Chondrocyte (in vitro differentiated cells): ENCODE data around the gene ZNF414. TPM values are rescaled to one million over a fixed set of nuclear protein-coding genes. Genes with fewer than 3 reads are reported as not detected.
A peak's percentile ranks its signal among the peaks of the same experiment; 100 is the strongest.

Source experiments
- DNase-seq: peaks from one replicate; pipeline ENCODE4 v3.0.0; 2021; ENCODE audit warnings: mixed read lengths, low spot score
- H3K27ac Mint-ChIP-seq: one replicate; pipeline ENCODE4 v1.8.0; 2021; ENCODE audit warnings: mild to moderate bottlenecking, moderate library complexity, mixed read lengths; ENCODE audit not compliant: unreplicated experiment
- H3K27me3 Mint-ChIP-seq: 2 replicates; pipeline ENCODE4 v1.8.0; 2021; ENCODE audit warnings: low read depth, mixed read lengths
- H3K36me3 Mint-ChIP-seq: 2 replicates; pipeline ENCODE4 v1.8.0; 2021; ENCODE audit warnings: low read depth, mixed read lengths
- H3K4me1 Mint-ChIP-seq: 2 replicates; pipeline ENCODE4 v1.8.0; 2021; ENCODE audit warnings: low read depth, mild to moderate bottlenecking, mixed read lengths
- H3K4me3 Mint-ChIP-seq: one replicate; pipeline ENCODE4 v1.8.0; 2021; ENCODE audit warnings: mild to moderate bottlenecking, moderate library complexity, mixed read lengths; ENCODE audit not compliant: unreplicated experiment
- H3K9me3 Mint-ChIP-seq: 2 replicates; pipeline ENCODE4 v1.8.0; 2021; ENCODE audit warnings: low read depth, mixed read lengths
- total RNA-seq: library from RNA; stranded (reverse); gene quantifications from 3 replicates; pipeline ENCODE4 v1.2.1, GENCODE V29; 2021
- TF ChIP-seq, protein P1 (sequence below): fragments of 200-600 bp; sonication (generic); IDR thresholded peaks from 2 replicates; pipeline ENCODE4 v1.5.0; 2021; ENCODE audit warnings: antibody characterized with exemption, mild to moderate bottlenecking, moderate library complexity

The ZNF414 gene
- total RNA-seq, 1 donor from 2014 or later = 26.8 TPM

DNA sequence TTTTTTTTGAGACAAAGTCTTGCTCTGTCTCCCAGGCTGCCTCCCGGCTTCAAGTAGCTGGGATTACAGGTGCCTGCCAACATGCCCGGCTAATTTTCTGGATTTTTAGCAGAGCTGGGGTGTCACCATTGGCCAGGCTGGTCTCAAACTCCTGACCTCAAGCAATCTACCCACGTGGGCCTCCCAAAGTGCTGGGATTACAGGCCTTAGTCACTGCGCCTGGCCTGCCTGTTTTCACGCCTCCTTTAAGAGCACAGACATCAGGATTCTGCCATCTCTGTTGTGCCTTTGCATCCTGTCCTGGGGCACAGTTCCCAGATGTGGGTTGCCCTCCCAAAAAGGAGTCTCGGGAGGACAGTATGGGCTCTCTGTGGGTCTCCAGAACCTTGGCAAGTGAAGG, 9.0 kb downstream of the ZNF414 start:
- H3K9me3 Mint-ChIP-seq = no peaks in the 10 kb centered on the region
- no peaks in the 10 kb centered on the region for H3K27me3 Mint-ChIP-seq
- no peak overlapping the region for H3K27ac Mint-ChIP-seq
- peaks cover 13% of the 10 kb centered on the region for H3K4me1 Mint-ChIP-seq
- TF ChIP-seq, protein P1, sequence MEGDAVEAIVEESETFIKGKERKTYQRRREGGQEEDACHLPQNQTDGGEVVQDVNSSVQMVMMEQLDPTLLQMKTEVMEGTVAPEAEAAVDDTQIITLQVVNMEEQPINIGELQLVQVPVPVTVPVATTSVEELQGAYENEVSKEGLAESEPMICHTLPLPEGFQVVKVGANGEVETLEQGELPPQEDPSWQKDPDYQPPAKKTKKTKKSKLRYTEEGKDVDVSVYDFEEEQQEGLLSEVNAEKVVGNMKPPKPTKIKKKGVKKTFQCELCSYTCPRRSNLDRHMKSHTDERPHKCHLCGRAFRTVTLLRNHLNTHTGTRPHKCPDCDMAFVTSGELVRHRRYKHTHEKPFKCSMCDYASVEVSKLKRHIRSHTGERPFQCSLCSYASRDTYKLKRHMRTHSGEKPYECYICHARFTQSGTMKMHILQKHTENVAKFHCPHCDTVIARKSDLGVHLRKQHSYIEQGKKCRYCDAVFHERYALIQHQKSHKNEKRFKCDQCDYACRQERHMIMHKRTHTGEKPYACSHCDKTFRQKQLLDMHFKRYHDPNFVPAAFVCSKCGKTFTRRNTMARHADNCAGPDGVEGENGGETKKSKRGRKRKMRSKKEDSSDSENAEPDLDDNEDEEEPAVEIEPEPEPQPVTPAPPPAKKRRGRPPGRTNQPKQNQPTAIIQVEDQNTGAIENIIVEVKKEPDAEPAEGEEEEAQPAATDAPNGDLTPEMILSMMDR = peak; percentile 11
- peak overlapping the region; percentile 41 for H3K4me3 Mint-ChIP-seq
- H3K36me3 Mint-ChIP-seq = no peaks in the 10 kb centered on the region
- DNase-seq = no peak

DNA sequence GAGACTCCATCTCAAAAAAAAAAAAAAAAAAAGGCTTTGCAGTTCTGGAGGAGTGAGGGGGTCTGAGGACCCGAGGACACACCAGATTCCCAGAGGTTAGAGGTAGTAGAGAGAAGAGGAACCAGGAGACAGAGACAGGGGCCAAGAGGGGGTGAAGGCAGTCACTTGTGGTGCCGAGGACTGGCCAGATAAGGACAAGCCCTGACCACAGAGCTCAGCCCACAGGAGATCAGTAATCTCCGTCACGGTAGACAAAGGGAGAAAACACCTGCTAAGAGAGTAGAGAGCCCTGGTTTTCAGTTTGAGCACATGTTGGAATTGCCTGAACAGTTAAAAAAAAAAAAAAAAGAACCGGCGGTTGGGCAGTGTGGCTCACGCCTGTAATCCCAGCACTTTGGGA, 9.8 kb downstream of the ZNF414 start:
- Mint-ChIP-seq H3K4me1 (peaks cover 13% of the 10 kb centered on the region), H3K27ac (no peak overlapping the region), H3K4me3 (peak overlapping the region; percentile 22), H3K27me3 (no peaks in the 10 kb centered on the region), H3K9me3 (no peaks in the 10 kb centered on the region), H3K36me3 (no peaks in the 10 kb centered on the region)
- no peak for DNase-seq
- TF ChIP-seq, protein P1 = no peak

DNA sequence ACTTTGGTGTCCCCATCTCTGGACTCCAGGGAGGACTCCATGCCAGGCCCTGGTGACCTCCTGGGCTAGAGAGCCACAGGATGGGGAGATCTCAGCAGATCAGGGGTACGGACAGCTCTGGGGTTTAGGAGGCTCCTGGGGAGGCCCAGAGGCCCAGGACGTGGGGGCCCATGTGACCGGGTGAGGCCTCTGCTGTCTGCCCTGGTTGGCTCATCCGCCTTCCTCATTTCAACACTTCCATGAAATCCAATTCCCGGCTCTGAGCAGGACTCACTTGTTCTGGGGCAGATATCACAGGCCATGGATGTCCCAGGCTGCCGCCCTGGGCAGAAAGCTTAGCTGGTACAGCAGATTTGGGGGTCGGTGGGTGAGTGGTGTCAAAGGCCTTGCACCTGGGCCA, 10.5 kb downstream of the ZNF414 start:
- Mint-ChIP-seq H3K4me1 (peaks cover 13% of the 10 kb centered on the region), H3K36me3 (no peaks in the 10 kb centered on the region), H3K9me3 (no peaks in the 10 kb centered on the region), H3K27ac (no peak overlapping the region), H3K27me3 (no peaks in the 10 kb centered on the region), H3K4me3 (no peak overlapping the region)
- DNase-seq = no peak
- TF ChIP-seq, protein P1 = no peak

DNA sequence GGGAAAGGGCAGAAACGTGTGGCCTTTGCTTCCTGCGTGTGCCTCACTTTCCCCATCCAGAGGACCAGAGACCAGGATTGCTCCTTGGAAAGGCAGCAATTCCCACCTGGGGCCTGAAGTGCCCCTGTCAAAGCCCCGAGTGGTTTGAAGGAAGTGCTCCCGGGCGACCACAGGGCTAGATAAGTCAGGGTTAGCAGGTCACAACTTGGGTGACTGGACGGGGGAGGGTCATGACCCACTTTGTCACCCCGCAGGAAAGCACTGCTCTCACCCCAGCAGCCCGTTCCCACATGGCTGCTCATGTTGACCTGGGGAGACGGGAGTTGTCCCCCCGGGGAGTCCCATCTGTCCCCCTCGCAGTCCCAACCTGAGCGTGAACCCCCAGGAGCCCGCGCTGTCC, 12.0 kb downstream of the ZNF414 start:
- Mint-ChIP-seq H3K36me3 (no peaks in the 10 kb centered on the region), H3K27ac (no peak overlapping the region), H3K4me3 (no peak overlapping the region), H3K9me3 (no peaks in the 10 kb centered on the region), H3K4me1 (peaks cover 13% of the 10 kb centered on the region), H3K27me3 (no peaks in the 10 kb centered on the region)
- DNase-seq = no peak
- TF ChIP-seq, protein P1 = no peak

DNA sequence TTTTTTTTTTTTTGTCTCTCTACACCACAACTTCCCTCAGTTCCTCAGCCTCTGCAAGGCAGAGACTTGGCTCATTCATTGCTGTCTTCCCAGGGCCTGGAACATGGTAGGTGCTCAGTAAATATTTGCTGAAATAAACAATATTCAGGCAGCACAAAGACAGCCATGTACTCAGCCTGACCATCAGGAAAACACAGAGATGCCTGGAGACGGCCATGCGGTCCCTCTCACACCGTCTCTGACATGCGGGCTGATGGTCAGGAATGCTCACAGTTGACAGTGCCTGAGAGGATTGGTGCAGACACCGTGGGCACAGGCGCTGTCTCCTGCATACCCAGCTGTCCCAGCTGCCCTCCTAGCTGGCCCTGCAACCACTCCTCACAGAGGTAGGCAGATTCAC, 12.5 kb downstream of the ZNF414 start:
- H3K4me3 Mint-ChIP-seq = no peak overlapping the region
- no peak overlapping the region for H3K27ac Mint-ChIP-seq
- no peaks in the 10 kb centered on the region for H3K9me3 Mint-ChIP-seq
- H3K36me3 Mint-ChIP-seq = no peaks in the 10 kb centered on the region
- H3K4me1 Mint-ChIP-seq = peaks cover 13% of the 10 kb centered on the region
- TF ChIP-seq, protein P1 = no peak
- H3K27me3 Mint-ChIP-seq = no peaks in the 10 kb centered on the region
- no peak for DNase-seq
